22Rv1 (cell line): Measurements from ENCODE around the gene MSRB2.

ENCODE experiments used
- H3K27ac ChIP-seq: fragments of 450-650 bp; 2 replicates; pipeline ENCODE4 v1.5.1; 2017
- ZFX ChIP-seq: fragments of 450-650 bp; IDR thresholded peaks from 2 replicates; pipeline ENCODE4 v1.6.1; 2017; ENCODE audit warnings: antibody characterized with exemption, borderline replicate concordance
- TF ChIP-seq, protein P1 (sequence below): fragments of 450-650 bp; IDR thresholded peaks from 2 replicates; pipeline ENCODE4 v1.5.1; 2017; ENCODE audit warnings: mild to moderate bottlenecking

Gene MSRB2

GRCh38 chr10:23150091-23150490 lies 54.7 kb downstream of the MSRB2 start:
- H3K27ac ChIP-seq: no peak overlapping the region
- TF ChIP-seq ZFX: no peak
- TF ChIP-seq, protein P1, sequence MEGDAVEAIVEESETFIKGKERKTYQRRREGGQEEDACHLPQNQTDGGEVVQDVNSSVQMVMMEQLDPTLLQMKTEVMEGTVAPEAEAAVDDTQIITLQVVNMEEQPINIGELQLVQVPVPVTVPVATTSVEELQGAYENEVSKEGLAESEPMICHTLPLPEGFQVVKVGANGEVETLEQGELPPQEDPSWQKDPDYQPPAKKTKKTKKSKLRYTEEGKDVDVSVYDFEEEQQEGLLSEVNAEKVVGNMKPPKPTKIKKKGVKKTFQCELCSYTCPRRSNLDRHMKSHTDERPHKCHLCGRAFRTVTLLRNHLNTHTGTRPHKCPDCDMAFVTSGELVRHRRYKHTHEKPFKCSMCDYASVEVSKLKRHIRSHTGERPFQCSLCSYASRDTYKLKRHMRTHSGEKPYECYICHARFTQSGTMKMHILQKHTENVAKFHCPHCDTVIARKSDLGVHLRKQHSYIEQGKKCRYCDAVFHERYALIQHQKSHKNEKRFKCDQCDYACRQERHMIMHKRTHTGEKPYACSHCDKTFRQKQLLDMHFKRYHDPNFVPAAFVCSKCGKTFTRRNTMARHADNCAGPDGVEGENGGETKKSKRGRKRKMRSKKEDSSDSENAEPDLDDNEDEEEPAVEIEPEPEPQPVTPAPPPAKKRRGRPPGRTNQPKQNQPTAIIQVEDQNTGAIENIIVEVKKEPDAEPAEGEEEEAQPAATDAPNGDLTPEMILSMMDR: no peak

- no peak for TF ChIP-seq ZFX
- TF ChIP-seq, protein P1: no peak
- H3K27ac ChIP-seq: no peak overlapping the region
These were observed 55.2 kb downstream of the MSRB2 start for GRCh38 chr10:23150610-23151009.

DNA sequence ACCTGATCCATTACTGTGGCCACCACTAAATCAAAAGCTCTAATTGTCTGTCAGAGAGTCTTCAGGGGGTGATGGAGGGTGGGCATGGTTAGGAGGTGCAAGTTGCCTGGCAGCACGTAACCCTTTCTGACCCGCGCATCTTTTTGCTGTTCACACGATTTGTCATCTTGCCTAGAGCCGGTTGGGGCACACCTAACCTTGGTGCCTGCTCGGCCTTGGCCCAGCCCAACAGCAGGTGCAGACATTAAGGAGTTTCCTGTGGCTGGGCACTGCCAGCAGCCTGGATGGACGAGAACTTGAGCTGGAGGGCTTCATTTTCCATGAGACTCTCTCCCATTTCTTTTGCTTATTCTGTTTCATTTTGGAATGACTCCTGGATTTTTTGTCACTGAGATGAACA lies 55.7 kb downstream of the MSRB2 start:
- TF ChIP-seq, protein P1: no peak
- TF ChIP-seq ZFX: no peak
- no peak overlapping the region for H3K27ac ChIP-seq

DNA sequence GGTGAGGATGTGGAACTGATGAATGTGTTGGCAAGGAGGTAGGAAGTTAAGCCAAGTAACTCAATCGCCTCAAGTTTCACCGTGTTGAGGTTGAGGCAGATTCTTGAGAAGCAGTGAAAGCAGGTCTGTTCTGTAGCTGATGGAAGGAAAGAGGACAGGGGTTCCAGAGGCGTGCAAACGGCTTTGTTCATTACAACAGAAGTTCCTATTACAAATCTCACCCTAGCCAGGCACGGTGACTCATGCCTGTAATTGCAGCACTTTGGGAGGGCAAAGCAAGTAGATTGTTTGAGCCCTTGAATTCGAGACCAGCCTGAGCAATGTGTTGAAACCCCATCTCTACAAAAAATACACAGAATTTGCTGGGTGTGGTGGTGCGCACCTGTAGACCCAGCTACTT lies 59.8 kb downstream of the MSRB2 start:
- H3K27ac ChIP-seq: no peak overlapping the region
- TF ChIP-seq ZFX: no peak
- TF ChIP-seq, protein P1: no peak

- no peak overlapping the region for H3K27ac ChIP-seq
- TF ChIP-seq, protein P1: no peak
- no peak for TF ChIP-seq ZFX
These were observed 61.2 kb downstream of the MSRB2 start for GRCh38 chr10:23156447-23157150.

DNA sequence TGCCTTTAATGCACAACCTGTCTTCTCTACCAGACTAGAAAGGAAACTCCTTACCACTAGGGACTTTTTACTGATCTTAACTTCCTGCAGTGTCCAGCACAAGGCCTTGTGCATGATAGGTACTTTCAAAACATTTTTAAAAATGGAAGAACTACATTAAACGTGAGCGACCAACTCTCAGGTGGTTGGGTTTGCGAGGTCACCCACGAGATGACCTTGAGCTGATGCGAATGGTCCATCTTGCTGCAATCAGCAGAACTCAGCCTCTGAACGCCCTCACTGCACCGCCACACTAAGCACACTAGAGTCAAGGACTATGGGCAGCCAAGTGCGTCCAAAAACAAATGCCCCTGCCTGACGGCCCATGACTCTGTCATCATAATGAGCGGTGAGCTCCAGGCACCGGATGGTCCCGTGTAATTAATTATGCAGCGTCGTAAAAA lies 61.9 kb downstream of the MSRB2 start:
- no peak overlapping the region for H3K27ac ChIP-seq
- TF ChIP-seq ZFX: no peak
- TF ChIP-seq, protein P1: no peak

GRCh38 chr10:23157691-23158369 lies 62.5 kb downstream of the MSRB2 start:
- TF ChIP-seq ZFX: no peak
- TF ChIP-seq, protein P1: no peak
- H3K27ac ChIP-seq: no peak overlapping the region
